Measurements from ENCODE around the gene CDSN. TPM values are rescaled to one million over a fixed set of nuclear protein-coding genes. Genes with fewer than 3 reads are reported as not detected.

The CDSN gene
- polyA plus RNA-seq, 1 donor (not counting 4 experiments of a cell fraction or from before 2014, with no cell fraction given): 4.0 TPM

- dilution Hi-C loops (cut with MboI; ENCODE audit: extremely low pct_ligation_motif_present, low sequenced_read_pairs): no loop called here
- Histone ChIP-seq H4K20me1 (ENCODE audit: control insufficient read depth, extremely low read depth, insufficient read depth, low read length) (no peaks in the 10 kb centered on the region), H3K9ac (ENCODE audit: control insufficient read depth, extremely low read depth, insufficient read depth, low read length) (no peak overlapping the region), H3K4me1 (ENCODE audit: control insufficient read depth, extremely low read depth, insufficient read depth, low read length) (peaks cover 3% of the 10 kb centered on the region), H3K4me2 (ENCODE audit: control insufficient read depth, extremely low read depth, insufficient read depth, low read depth, low read length) (no peak overlapping the region), H3K9me1 (ENCODE audit: control insufficient read depth, extremely low read depth, insufficient read depth, low read length) (no peaks in the 10 kb centered on the region), H3K79me2 (ENCODE audit: control insufficient read depth, insufficient read depth, low read length) (no peaks in the 10 kb centered on the region), H3K27me3 (ENCODE audit: control insufficient read depth, extremely low read depth, insufficient read depth, low read length) (no peaks in the 10 kb centered on the region), H3K36me3 (ENCODE audit: control insufficient read depth in 2 of 2, extremely low read depth in 1 of 2, insufficient read depth in 2 of 2, low read length in 2 of 2) (peaks cover 2 to 3% of the 10 kb centered on the region in 2 experiments), H2AFZ (ENCODE audit: control insufficient read depth, low read length) (no peak overlapping the region), H3K27ac (ENCODE audit: control insufficient read depth, insufficient read depth, low read length) (no peak overlapping the region), H3K9me3 (ENCODE audit: control insufficient read depth, low read depth, low read length) (no peaks in the 10 kb centered on the region), H3K4me3 (ENCODE audit: control insufficient read depth in 2 of 3, extremely low read depth in 1 of 3, insufficient read depth in 2 of 3, low read depth in 1 of 3, low read length in 3 of 3) (no peak overlapping the region)
- FAIRE-seq: no peak
- no peak for TF ChIP-seq EZH2 (IDR thresholded peaks at IDR 0.05; ENCODE audit: low read length)
- TF ChIP-seq, protein P1, sequence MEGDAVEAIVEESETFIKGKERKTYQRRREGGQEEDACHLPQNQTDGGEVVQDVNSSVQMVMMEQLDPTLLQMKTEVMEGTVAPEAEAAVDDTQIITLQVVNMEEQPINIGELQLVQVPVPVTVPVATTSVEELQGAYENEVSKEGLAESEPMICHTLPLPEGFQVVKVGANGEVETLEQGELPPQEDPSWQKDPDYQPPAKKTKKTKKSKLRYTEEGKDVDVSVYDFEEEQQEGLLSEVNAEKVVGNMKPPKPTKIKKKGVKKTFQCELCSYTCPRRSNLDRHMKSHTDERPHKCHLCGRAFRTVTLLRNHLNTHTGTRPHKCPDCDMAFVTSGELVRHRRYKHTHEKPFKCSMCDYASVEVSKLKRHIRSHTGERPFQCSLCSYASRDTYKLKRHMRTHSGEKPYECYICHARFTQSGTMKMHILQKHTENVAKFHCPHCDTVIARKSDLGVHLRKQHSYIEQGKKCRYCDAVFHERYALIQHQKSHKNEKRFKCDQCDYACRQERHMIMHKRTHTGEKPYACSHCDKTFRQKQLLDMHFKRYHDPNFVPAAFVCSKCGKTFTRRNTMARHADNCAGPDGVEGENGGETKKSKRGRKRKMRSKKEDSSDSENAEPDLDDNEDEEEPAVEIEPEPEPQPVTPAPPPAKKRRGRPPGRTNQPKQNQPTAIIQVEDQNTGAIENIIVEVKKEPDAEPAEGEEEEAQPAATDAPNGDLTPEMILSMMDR (optimal IDR thresholded peaks at IDR 0.05 in 1 of 3, IDR thresholded peaks at IDR 0.05 in 1 of 3, conservative IDR thresholded peaks at IDR 0.05 in 1 of 3; ENCODE audit: extremely low read depth in 1 of 3, insufficient read depth in 2 of 3, low read length in 3 of 3): no peak
- DNase-seq (ENCODE audit: low read depth, low spot score): no peak
Observed at GRCh38 chr6:31144970-31145340, 24.7 kb upstream of the CDSN start.

DNA sequence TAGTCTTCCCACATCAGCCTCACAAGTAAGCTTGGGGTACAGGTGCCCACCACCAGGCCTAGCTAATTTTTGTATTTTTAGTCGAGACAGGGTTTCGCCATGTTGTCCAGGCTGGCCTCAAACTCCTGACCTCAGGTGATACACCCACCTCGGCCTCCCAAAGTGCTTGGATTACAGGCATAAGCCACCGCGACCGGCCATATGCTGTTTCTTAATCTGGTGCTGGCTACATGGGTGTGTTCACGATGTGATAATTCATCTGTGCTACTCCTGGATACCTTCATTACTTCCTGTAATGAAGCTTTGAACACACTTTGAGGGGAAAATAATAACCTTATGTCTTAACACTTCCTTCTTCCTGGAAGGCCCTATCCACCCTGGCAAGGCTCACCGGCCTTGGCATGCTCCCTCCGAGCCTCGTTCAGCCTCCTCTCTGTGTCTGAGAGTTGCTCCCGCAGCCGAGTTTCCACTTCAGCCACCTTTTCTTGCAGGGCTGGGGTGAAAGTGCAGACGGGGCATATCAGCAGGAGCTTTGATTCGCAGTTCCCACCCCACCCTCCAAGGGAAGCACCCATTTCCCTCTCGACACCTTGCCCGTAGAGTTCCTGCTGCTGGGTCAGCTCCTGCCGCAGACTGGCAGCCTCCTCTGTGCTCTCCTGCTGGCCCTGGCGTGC lies 24.2 kb upstream of the CDSN start:
- DNase-seq (ENCODE audit: low read depth, low spot score) (no peak), FAIRE-seq (no peak)
- Histone ChIP-seq H3K9ac (ENCODE audit: control insufficient read depth, extremely low read depth, insufficient read depth, low read length) (no peak overlapping the region), H3K27ac (ENCODE audit: control insufficient read depth, insufficient read depth, low read length) (no peak overlapping the region), H3K27me3 (ENCODE audit: control insufficient read depth, extremely low read depth, insufficient read depth, low read length) (no peaks in the 10 kb centered on the region), H3K79me2 (ENCODE audit: control insufficient read depth, insufficient read depth, low read length) (no peaks in the 10 kb centered on the region), H3K4me1 (ENCODE audit: control insufficient read depth, extremely low read depth, insufficient read depth, low read length) (peaks cover 3% of the 10 kb centered on the region), H2AFZ (ENCODE audit: control insufficient read depth, low read length) (no peak overlapping the region), H3K4me2 (ENCODE audit: control insufficient read depth, extremely low read depth, insufficient read depth, low read depth, low read length) (no peak overlapping the region), H3K9me1 (ENCODE audit: control insufficient read depth, extremely low read depth, insufficient read depth, low read length) (no peaks in the 10 kb centered on the region), H3K9me3 (ENCODE audit: control insufficient read depth, low read depth, low read length) (no peaks in the 10 kb centered on the region), H3K36me3 (ENCODE audit: control insufficient read depth in 2 of 2, extremely low read depth in 1 of 2, insufficient read depth in 2 of 2, low read length in 2 of 2) (peaks cover 2 to 3% of the 10 kb centered on the region in 2 experiments), H3K4me3 (ENCODE audit: control insufficient read depth in 2 of 3, extremely low read depth in 1 of 3, insufficient read depth in 2 of 3, low read depth in 1 of 3, low read length in 3 of 3) (no peak overlapping the region), H4K20me1 (ENCODE audit: control insufficient read depth, extremely low read depth, insufficient read depth, low read length) (no peaks in the 10 kb centered on the region)
- TF ChIP-seq, protein P1 (optimal IDR thresholded peaks at IDR 0.05 in 1 of 3, IDR thresholded peaks at IDR 0.05 in 1 of 3, conservative IDR thresholded peaks at IDR 0.05 in 1 of 3; ENCODE audit: extremely low read depth in 1 of 3, insufficient read depth in 2 of 3, low read length in 3 of 3): no peak
- no peak for TF ChIP-seq EZH2 (IDR thresholded peaks at IDR 0.05; ENCODE audit: low read length)
- dilution Hi-C loops (cut with MboI; ENCODE audit: extremely low pct_ligation_motif_present, low sequenced_read_pairs): no loop called here
